Measurements from ENCODE around the gene MTX2. TPM values are rescaled to one million over a fixed set of nuclear protein-coding genes. Genes with fewer than 3 reads are reported as not detected.

Gene MTX2
- total RNA-seq, 1 experiment from 2014 or later, result 33.7 TPM

- H3K36me3 Mint-ChIP-seq (ENCODE audit: insufficient read depth, unreplicated experiment), result peaks cover 6% of the 10 kb centered on the region
- H3K9me3 ChIP-seq, result no peaks in the 10 kb centered on the region
- H3K27me3 Mint-ChIP-seq (ENCODE audit: insufficient read depth, unreplicated experiment), result no peaks in the 10 kb centered on the region
- H3K4me1 ChIP-seq, result no peaks in the 10 kb centered on the region
- intact Hi-C loops (cut with micrococcal nuclease; ENCODE audit: unreplicated experiment), result no loop called here
- no TSS peak for BruUV-seq (replicated peaks)
- H3K4me1 Mint-ChIP-seq (ENCODE audit: low read depth, unreplicated experiment), result no peaks in the 10 kb centered on the region
- DNase-seq, result no peak
- no peak overlapping the region for H3K4me3 ChIP-seq (ENCODE audit: low read depth, low read length)
- H3K4me3 Mint-ChIP-seq (ENCODE audit: unreplicated experiment), result no peak overlapping the region
- ChIA-PET CTCF (no interaction called here), POLR2A (no interaction called here)
- no peaks in the 10 kb centered on the region for H3K27me3 ChIP-seq (replicated peaks; ENCODE audit: control insufficient read depth, insufficient read depth, low read length)
- no peaks in the 10 kb centered on the region for H3K36me3 ChIP-seq (ENCODE audit: control insufficient read depth, insufficient read depth, low read length)
- no peaks in the 10 kb centered on the region for H3K9me3 Mint-ChIP-seq (ENCODE audit: unreplicated experiment)
- TF ChIP-seq, protein P1, sequence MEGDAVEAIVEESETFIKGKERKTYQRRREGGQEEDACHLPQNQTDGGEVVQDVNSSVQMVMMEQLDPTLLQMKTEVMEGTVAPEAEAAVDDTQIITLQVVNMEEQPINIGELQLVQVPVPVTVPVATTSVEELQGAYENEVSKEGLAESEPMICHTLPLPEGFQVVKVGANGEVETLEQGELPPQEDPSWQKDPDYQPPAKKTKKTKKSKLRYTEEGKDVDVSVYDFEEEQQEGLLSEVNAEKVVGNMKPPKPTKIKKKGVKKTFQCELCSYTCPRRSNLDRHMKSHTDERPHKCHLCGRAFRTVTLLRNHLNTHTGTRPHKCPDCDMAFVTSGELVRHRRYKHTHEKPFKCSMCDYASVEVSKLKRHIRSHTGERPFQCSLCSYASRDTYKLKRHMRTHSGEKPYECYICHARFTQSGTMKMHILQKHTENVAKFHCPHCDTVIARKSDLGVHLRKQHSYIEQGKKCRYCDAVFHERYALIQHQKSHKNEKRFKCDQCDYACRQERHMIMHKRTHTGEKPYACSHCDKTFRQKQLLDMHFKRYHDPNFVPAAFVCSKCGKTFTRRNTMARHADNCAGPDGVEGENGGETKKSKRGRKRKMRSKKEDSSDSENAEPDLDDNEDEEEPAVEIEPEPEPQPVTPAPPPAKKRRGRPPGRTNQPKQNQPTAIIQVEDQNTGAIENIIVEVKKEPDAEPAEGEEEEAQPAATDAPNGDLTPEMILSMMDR (IDR thresholded peaks at IDR 0.05; ENCODE audit: insufficient read depth in 1 of 2, low read depth in 1 of 2, low read length in 1 of 2, severe bottlenecking in 1 of 2, unreplicated experiment in 1 of 2), result no peak
- H3K27ac Mint-ChIP-seq (ENCODE audit: unreplicated experiment), result no peak overlapping the region
Observed at GRCh38 chr2:176331646-176332045, 62.4 kb downstream of the MTX2 start.

DNA sequence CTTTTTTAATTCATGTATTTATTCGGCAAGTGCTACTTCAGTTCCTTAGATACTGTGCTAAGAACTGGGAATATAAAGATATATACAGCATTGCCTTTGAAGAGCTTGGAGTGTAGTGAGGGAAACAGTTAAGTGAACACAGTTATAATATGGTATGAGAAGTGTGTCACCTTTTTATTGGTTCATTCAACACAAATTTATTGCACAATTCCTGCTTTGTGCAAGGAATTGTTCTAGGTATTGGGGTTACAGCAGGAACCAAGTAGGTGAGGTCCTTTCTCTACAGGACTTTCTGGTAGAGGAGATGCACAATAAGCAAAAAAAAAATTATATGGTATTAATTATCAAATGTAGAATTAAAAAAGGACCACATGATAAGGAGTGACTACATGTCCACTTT is 65.5 kb downstream of the MTX2 start:
- Histone ChIP-seq H3K27me3 (replicated peaks; ENCODE audit: control insufficient read depth, insufficient read depth, low read length) (no peaks in the 10 kb centered on the region), H3K36me3 (ENCODE audit: control insufficient read depth, insufficient read depth, low read length) (peaks cover 3% of the 10 kb centered on the region; the same call in 1 of the 2 replicates), H3K4me3 (ENCODE audit: low read depth, low read length) (no peak overlapping the region), H3K4me1 (no peaks in the 10 kb centered on the region), H3K9me3 (no peaks in the 10 kb centered on the region)
- no peak for DNase-seq
- no peaks in the 10 kb centered on the region for H3K9me3 Mint-ChIP-seq (ENCODE audit: unreplicated experiment)
- ChIA-PET CTCF (no interaction called here), POLR2A (no interaction called here)
- no TSS peak for BruUV-seq (replicated peaks)
- peaks cover 18% of the 10 kb centered on the region for H3K36me3 Mint-ChIP-seq (ENCODE audit: insufficient read depth, unreplicated experiment)
- intact Hi-C loops (cut with micrococcal nuclease; ENCODE audit: unreplicated experiment), result no loop called here
- H3K4me3 Mint-ChIP-seq (ENCODE audit: unreplicated experiment), result no peak overlapping the region
- TF ChIP-seq, protein P1 (IDR thresholded peaks at IDR 0.05; ENCODE audit: insufficient read depth in 1 of 2, low read depth in 1 of 2, low read length in 1 of 2, severe bottlenecking in 1 of 2, unreplicated experiment in 1 of 2), result no peak
- H3K4me1 Mint-ChIP-seq (ENCODE audit: low read depth, unreplicated experiment), result no peaks in the 10 kb centered on the region
- H3K27me3 Mint-ChIP-seq (ENCODE audit: insufficient read depth, unreplicated experiment), result no peaks in the 10 kb centered on the region
- H3K27ac Mint-ChIP-seq (ENCODE audit: unreplicated experiment), result no peak overlapping the region

DNA sequence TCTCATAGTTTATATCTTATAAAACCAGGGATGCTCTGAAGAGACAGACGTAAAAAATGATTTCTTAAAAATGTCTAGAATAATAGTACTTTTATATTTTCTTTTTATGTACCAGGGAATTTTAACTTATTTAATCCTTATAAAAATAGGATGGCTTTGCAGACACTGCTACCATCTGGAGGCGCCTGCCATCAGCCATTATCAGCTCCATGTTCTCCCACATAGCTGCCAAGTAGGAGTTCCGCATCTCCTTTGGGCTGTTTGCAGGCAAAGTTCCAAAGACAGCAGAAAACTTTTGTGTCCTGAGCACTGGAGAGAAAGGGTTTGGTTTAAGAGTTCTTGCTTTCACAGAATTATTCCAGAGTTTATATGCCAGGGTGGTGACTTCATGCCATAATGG is 69.2 kb downstream of the MTX2 start:
- Mint-ChIP-seq H3K4me3 (ENCODE audit: unreplicated experiment) (no peak overlapping the region), H3K9me3 (ENCODE audit: unreplicated experiment) (no peaks in the 10 kb centered on the region), H3K36me3 (ENCODE audit: insufficient read depth, unreplicated experiment) (peaks cover 15% of the 10 kb centered on the region), H3K27ac (ENCODE audit: unreplicated experiment) (no peak overlapping the region), H3K27me3 (ENCODE audit: insufficient read depth, unreplicated experiment) (no peaks in the 10 kb centered on the region), H3K4me1 (ENCODE audit: low read depth, unreplicated experiment) (no peaks in the 10 kb centered on the region)
- no peak overlapping the region for H3K4me3 ChIP-seq (ENCODE audit: low read depth, low read length)
- intact Hi-C loops (cut with micrococcal nuclease; ENCODE audit: unreplicated experiment), result no loop called here
- no peaks in the 10 kb centered on the region for H3K4me1 ChIP-seq
- no peaks in the 10 kb centered on the region for H3K9me3 ChIP-seq
- BruUV-seq (replicated peaks), result no TSS peak
- TF ChIP-seq, protein P1 (IDR thresholded peaks at IDR 0.05; ENCODE audit: insufficient read depth in 1 of 2, low read depth in 1 of 2, low read length in 1 of 2, severe bottlenecking in 1 of 2, unreplicated experiment in 1 of 2), result no peak
- DNase-seq, result no peak
- POLR2A ChIA-PET, result no interaction called here
- H3K27me3 ChIP-seq (replicated peaks; ENCODE audit: control insufficient read depth, insufficient read depth, low read length), result no peaks in the 10 kb centered on the region
- CTCF ChIA-PET, result no interaction called here
- H3K36me3 ChIP-seq (ENCODE audit: control insufficient read depth, insufficient read depth, low read length), result peaks cover 3% of the 10 kb centered on the region; the same call in 1 of the 2 replicates

Data from Caco-2 (cell line).